NB4 (cell line): ENCODE measurements around the gene ZNF423.

Source experiments
- DNase-seq: peaks from one replicate; pipeline ENCODE4 v3.0.0; 2010; ENCODE audit warnings: low read depth
- H3K4me3 ChIP-seq: one replicate; pipeline ENCODE4 v1.5.1; 2011; ENCODE audit warnings: mild to moderate bottlenecking, low read depth, low read length, moderate library complexity
- CTCF ChIP-seq: IDR thresholded peaks from one replicate; pipeline ENCODE4 v1.5.1; 2012; ENCODE audit warnings: low read depth, low read length
- MAX ChIP-seq: IDR thresholded peaks from 2 replicates; pipeline ENCODE4 v1.6.1; 2011; ENCODE audit warnings: low read depth, low read length
- MYC ChIP-seq: IDR thresholded peaks from 2 replicates; pipeline ENCODE4 v1.6.1; 2011; ENCODE audit warnings: low read depth, low read length
- POLR2A ChIP-seq: IDR thresholded peaks from 2 replicates; pipeline ENCODE4 v1.6.1; 2011; ENCODE audit warnings: mild to moderate bottlenecking; ENCODE audit not compliant: insufficient read length; ENCODE audit errors: extremely low read depth

The ZNF423 gene

GRCh38 chr16:49576941-49577340, 279.0 kb downstream of the ZNF423 start:
- TF ChIP-seq CTCF: no peak
- no peak for TF ChIP-seq POLR2A
- TF ChIP-seq MAX: no peak
- TF ChIP-seq MYC: no peak

GRCh38 chr16:49576173-49576494, 279.8 kb downstream of the ZNF423 start:
- no peak overlapping the region for H3K4me3 ChIP-seq
- TF ChIP-seq MAX: no peak
- TF ChIP-seq CTCF: no peak
- TF ChIP-seq MYC: no peak
- no peak for TF ChIP-seq POLR2A
- no peak for DNase-seq

More at GRCh38 chr16:49576941-49577340, 279.0 kb downstream of the ZNF423 start:
- no peak overlapping the region for H3K4me3 ChIP-seq
- DNase-seq: no peak

- TF ChIP-seq CTCF (no peak), MAX (no peak)
- peak; percentile 66 for DNase-seq
- no peak overlapping the region for H3K4me3 ChIP-seq
These were observed 280.4 kb downstream of the ZNF423 start for GRCh38 chr16:49575346-49576172.

- no peak for DNase-seq
- TF ChIP-seq MAX: no peak
- TF ChIP-seq CTCF: no peak
- TF ChIP-seq MYC: no peak
- no peak for TF ChIP-seq POLR2A
These were observed 281.1 kb downstream of the ZNF423 start for GRCh38 chr16:49574826-49575225.

GRCh38 chr16:49567950-49568349, 288.0 kb downstream of the ZNF423 start:
- no peak for TF ChIP-seq POLR2A
- TF ChIP-seq MYC: no peak
- no peak for TF ChIP-seq MAX
- TF ChIP-seq CTCF: no peak
- peak; percentile 4 for DNase-seq
- no peak overlapping the region for H3K4me3 ChIP-seq

More at GRCh38 chr16:49574826-49575225, 281.1 kb downstream of the ZNF423 start:
- H3K4me3 ChIP-seq: no peak overlapping the region
